ENCODE measurements around the gene TLE2.
"Not testable (repeated sequence)": the region's sequence is repeated elsewhere in the genome, so short reads cannot be mapped to it uniquely, and the experiment has no call there.

TLE2 gene

DNA sequence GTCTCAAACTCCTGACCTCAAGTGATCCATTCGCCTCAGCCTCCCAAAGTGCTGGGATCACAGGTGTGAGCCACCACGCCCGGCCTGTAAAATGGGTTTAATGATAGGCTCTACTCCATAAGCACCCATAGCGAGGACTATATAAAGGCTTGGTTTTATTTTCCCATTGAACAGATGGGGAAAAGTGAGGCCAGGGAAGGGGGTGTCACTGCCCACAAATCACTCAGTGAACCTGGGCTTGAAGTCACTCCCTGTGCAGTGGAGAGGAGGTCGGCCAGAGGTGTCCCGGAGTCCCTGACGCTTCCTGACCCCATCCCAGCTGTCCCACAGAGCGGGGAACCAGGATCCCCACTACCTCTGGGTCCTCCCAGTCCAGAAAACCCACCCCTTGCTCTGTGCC, 14.9 kb downstream of the TLE2 start:
- Histone ChIP-seq H3K4me2 (ENCODE audit: low read depth, low read length, poor library complexity, severe bottlenecking) (no peak overlapping the region), H3K9me2 (replicated peaks; ENCODE audit: insufficient read depth, low read length) (no peaks in the 10 kb centered on the region), H3F3A (ENCODE audit: insufficient read depth) (no peaks in the 10 kb centered on the region), H4K20me1 (ENCODE audit: low read depth, low read length) (no peaks in the 10 kb centered on the region), H2AFZ (ENCODE audit: low read depth, low read length, severe bottlenecking) (no peak overlapping the region), H3K9me3 (ENCODE audit: insufficient read depth, low read length) (no peaks in the 10 kb centered on the region), H3K4me3 (ENCODE audit: insufficient read depth, low read length, poor library complexity, severe bottlenecking) (no peak overlapping the region), H3K79me2 (ENCODE audit: insufficient read depth, low read length) (no peaks in the 10 kb centered on the region), H3K27ac (ENCODE audit: low read depth, low read length) (no peak overlapping the region), H3K9ac (ENCODE audit: low read length) (no peak overlapping the region), H3K36me3 (ENCODE audit: low read length) (no peaks in the 10 kb centered on the region), H3K27me3 (ENCODE audit: low read length) (no peaks in the 10 kb centered on the region)
- TF ChIP-seq, protein P1, sequence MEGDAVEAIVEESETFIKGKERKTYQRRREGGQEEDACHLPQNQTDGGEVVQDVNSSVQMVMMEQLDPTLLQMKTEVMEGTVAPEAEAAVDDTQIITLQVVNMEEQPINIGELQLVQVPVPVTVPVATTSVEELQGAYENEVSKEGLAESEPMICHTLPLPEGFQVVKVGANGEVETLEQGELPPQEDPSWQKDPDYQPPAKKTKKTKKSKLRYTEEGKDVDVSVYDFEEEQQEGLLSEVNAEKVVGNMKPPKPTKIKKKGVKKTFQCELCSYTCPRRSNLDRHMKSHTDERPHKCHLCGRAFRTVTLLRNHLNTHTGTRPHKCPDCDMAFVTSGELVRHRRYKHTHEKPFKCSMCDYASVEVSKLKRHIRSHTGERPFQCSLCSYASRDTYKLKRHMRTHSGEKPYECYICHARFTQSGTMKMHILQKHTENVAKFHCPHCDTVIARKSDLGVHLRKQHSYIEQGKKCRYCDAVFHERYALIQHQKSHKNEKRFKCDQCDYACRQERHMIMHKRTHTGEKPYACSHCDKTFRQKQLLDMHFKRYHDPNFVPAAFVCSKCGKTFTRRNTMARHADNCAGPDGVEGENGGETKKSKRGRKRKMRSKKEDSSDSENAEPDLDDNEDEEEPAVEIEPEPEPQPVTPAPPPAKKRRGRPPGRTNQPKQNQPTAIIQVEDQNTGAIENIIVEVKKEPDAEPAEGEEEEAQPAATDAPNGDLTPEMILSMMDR (IDR thresholded peaks at IDR 0.05; ENCODE audit: insufficient read depth, low read length, poor library complexity, severe bottlenecking) = no peak
- no peak for TF ChIP-seq EZH2phosphoT487 (conservative IDR thresholded peaks at IDR 0.05; ENCODE audit: low read length)

DNA sequence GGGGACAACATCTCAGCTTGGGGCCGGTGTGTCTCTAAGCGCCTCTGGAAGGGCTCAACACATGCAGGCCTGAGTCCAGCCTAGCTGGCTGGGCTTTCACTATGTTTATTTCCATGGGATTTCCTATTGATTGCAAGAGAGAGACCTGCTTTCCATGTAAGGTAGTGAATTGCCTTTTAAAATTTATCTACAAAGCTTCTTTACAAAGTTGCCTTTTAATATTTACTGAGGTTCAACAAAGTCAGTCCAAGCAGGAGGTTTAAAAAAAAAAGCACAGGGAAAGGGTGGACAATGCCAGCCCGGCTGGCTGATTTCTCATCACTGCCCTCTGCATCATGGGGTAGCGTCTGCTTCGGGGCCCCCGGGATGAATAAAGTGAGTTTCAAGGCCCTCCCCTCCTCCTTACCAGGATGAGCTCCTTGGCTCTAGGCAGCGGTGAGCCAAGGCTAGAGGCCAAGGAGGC, 15.8 kb downstream of the TLE2 start:
- no peak overlapping the region for H3K4me2 ChIP-seq (ENCODE audit: low read depth, low read length, poor library complexity, severe bottlenecking)
- H3K36me3 ChIP-seq (ENCODE audit: low read length) = no peaks in the 10 kb centered on the region
- H3K27ac ChIP-seq (ENCODE audit: low read depth, low read length) = no peak overlapping the region
- no peaks in the 10 kb centered on the region for H3K79me2 ChIP-seq (ENCODE audit: insufficient read depth, low read length)
- no peaks in the 10 kb centered on the region for H3F3A ChIP-seq (ENCODE audit: insufficient read depth)
- no peak overlapping the region for H2AFZ ChIP-seq (ENCODE audit: low read depth, low read length, severe bottlenecking)
- no peaks in the 10 kb centered on the region for H3K9me3 ChIP-seq (ENCODE audit: insufficient read depth, low read length)
- H3K4me3 ChIP-seq (ENCODE audit: insufficient read depth, low read length, poor library complexity, severe bottlenecking) = no peak overlapping the region
- H3K27me3 ChIP-seq (ENCODE audit: low read length) = no peaks in the 10 kb centered on the region
- no peak overlapping the region for H3K9ac ChIP-seq (ENCODE audit: low read length)
- H3K9me2 ChIP-seq (replicated peaks; ENCODE audit: insufficient read depth, low read length) = no peaks in the 10 kb centered on the region
- no peaks in the 10 kb centered on the region for H4K20me1 ChIP-seq (ENCODE audit: low read depth, low read length)
- TF ChIP-seq, protein P1 (IDR thresholded peaks at IDR 0.05; ENCODE audit: insufficient read depth, low read length, poor library complexity, severe bottlenecking) = no peak
- TF ChIP-seq EZH2phosphoT487 (conservative IDR thresholded peaks at IDR 0.05; ENCODE audit: low read length) = no peak

DNA sequence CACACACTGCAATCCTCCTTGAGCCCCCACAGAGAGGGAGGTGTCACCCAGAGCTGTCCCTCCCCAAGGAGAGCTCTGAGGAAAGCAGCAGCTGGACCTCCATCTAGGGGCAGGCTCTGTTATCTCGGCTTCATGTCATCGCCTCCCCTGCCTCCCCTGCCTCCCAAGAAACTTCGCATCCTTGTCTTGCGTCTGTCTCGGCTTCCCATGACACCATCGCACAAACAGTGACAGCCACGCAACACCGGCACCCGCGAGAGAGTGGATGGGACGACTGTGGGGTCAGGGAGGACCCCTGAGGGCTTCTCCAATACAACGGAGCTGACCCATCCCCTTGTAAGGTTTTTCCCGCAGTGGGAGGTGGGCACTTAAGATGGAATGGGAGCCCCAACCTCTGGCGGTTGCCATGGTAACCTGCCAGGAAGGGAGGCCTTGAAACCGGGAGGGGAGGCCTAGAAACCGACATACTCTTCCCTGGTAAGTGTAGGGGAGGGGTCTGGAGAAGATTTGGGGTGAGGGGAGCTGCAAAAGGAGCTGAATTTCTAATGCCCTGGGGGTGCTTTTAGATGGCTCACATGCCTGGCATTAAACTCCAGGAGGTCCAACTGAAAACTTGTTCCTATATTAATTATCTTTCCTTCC, 16.3 kb downstream of the TLE2 start:
- no peak overlapping the region for H3K27ac ChIP-seq (ENCODE audit: low read depth, low read length)
- H3K4me2 ChIP-seq (ENCODE audit: low read depth, low read length, poor library complexity, severe bottlenecking) = no peak overlapping the region
- H3K9me2 ChIP-seq (replicated peaks; ENCODE audit: insufficient read depth, low read length) = no peaks in the 10 kb centered on the region
- H3K9me3 ChIP-seq (ENCODE audit: insufficient read depth, low read length) = no peaks in the 10 kb centered on the region
- no peaks in the 10 kb centered on the region for H3F3A ChIP-seq (ENCODE audit: insufficient read depth)
- H3K79me2 ChIP-seq (ENCODE audit: insufficient read depth, low read length) = no peaks in the 10 kb centered on the region
- H4K20me1 ChIP-seq (ENCODE audit: low read depth, low read length) = no peaks in the 10 kb centered on the region
- no peaks in the 10 kb centered on the region for H3K36me3 ChIP-seq (ENCODE audit: low read length)
- TF ChIP-seq, protein P1 (IDR thresholded peaks at IDR 0.05; ENCODE audit: insufficient read depth, low read length, poor library complexity, severe bottlenecking) = no peak
- TF ChIP-seq EZH2phosphoT487 (conservative IDR thresholded peaks at IDR 0.05; ENCODE audit: low read length) = no peak
- H3K4me3 ChIP-seq (ENCODE audit: insufficient read depth, low read length, poor library complexity, severe bottlenecking) = no peak overlapping the region
- H3K9ac ChIP-seq (ENCODE audit: low read length) = no peak overlapping the region
- H3K27me3 ChIP-seq (ENCODE audit: low read length) = no peaks in the 10 kb centered on the region
- no peak overlapping the region for H2AFZ ChIP-seq (ENCODE audit: low read depth, low read length, severe bottlenecking)

DNA sequence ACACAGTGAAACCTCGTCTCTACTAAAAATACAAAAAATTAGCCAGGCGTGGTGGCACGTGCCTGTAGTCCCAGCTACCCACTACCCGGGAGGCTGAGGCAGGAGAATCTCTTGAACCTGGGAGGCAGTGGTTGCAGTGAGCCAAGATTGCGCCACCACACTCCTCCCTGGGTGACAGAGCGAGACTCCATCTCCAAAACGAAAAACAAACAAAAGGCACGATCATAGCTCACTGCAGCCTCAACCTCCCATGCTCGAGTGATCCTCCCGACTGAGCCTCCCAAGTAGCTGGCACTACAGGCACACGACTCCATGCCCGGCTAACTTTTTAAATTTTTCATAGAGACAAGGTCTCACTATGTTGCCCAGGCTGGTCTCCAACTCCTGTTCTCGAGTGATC, 17.0 kb downstream of the TLE2 start:
- not testable (repeated sequence) for H3K27ac ChIP-seq (ENCODE audit: low read depth, low read length); H3K4me2 ChIP-seq (ENCODE audit: low read depth, low read length, poor library complexity, severe bottlenecking); H3K27me3 ChIP-seq (ENCODE audit: low read length); H3K9me2 ChIP-seq (replicated peaks; ENCODE audit: insufficient read depth, low read length); H3K9ac ChIP-seq (ENCODE audit: low read length); H3K79me2 ChIP-seq (ENCODE audit: insufficient read depth, low read length); H4K20me1 ChIP-seq (ENCODE audit: low read depth, low read length); H2AFZ ChIP-seq (ENCODE audit: low read depth, low read length, severe bottlenecking); H3K4me3 ChIP-seq (ENCODE audit: insufficient read depth, low read length, poor library complexity, severe bottlenecking); H3F3A ChIP-seq (ENCODE audit: insufficient read depth); H3K9me3 ChIP-seq (ENCODE audit: insufficient read depth, low read length); H3K36me3 ChIP-seq (ENCODE audit: low read length)

Measured in SU-DHL-6 (cell line).